HG03378 (cell line): ENCODE results near the gene MMP3.
A peak's percentile ranks its signal among the peaks of the same experiment; 100 is the strongest.

Experiments used
- ATAC-seq: cut with Tn5 transposase; IDR thresholded peaks from one replicate; pipeline ENCODE4 v1.9.1; 2021; ENCODE audit warnings: mild to moderate bottlenecking, moderate library complexity; ENCODE audit not compliant: unreplicated experiment

Gene MMP3

DNA sequence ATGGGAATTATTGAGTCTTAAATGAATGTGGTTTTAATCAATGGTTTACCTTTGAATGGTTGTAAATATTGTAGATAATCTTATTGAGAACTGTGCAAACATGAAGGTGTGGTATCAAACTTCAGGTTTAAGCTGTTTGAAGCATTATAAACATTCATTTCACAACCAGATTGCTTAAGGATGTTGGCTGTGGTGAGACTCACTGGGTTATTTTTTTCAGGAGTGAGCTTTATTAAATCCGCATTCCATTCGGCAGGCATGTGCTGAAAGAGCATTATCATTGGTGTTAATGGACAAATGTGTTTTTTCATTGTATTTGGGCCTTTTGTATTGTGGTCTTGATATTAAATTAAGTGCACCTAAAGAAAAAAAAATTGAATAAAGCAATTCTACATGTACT lies 9.7 kb downstream of the MMP3 start:
- no peak for ATAC-seq

DNA sequence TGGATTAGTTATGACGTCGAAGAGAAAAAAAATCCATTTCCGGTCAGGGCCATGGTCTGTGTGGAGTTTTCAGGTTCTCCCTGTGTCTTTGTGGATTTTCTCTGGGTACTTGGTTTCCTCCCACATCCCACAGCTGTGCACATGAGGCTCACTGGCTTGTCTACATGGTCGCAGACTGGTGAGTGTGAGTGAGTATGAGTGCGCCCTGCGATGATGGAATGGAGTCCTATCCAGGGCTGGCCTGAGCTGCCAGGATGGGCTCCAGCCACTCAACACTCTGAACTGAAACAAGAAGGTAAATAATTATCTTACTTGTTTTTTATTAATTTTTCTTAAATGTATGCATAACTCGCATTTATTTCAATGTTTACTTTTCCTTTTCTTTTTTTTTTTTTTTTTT lies 10.8 kb downstream of the MMP3 start:
- no peak for ATAC-seq

DNA sequence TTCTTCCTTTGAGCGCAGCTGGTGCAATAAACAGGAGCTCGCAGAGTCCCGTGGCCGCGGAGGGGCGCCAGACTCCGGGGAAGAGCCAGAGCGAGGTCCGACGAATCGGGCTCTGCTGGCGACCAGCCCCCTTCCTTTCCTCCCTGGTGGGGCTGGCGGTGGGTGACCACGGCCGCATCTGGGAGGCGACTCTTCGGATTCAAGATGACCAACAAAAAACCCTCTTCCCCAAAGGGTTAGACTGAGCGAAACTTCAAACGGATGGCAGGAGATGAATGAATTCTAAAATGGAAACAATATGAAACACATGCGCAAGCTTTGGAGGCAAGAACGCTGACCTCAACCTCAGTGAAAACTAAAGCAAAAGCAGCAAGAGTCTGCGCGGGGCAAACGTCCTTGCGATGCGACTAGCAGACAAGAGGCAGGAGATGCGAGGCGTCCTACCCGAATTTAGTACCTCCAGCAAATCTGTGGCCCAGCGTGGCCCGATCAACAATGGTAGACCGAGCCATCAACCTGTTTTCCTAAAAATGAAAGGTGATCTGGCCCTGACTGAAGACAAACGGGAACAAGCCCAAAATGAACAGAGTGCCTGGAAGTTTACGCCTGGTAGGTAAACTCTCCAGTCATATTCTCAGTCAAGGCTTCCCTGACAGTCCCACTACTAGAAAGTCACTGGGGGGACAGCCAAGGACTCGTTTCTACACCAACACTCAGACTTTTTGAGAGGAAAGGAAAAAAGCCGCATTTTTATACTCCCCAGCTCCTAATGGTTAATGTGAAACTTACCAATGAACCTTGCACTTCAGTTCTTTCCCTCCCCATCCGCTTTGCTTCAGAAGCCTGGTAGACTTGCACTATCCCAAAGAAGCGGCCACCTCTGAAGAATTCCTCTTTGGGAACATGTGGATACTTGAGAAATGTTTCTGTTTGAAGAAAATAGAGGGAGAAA lies 11.6 kb downstream of the MMP3 start:
- no peak for ATAC-seq

DNA sequence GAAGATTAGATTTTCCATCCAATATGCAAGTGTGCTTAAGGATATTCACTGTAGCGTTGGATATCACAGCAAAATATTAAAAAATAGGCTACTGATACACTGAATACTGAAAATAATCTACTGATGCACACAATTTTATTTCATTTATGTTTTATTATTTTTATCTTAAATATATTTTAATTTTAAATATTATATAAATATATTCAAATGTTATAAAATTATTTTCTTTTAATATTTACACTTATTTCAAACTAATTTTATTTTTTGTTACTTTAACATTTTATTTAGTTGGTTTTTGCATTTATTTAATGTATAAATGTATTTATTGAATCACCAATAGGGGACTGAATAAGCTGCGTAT lies 12.3 kb downstream of the MMP3 start:
- no peak for ATAC-seq

DNA sequence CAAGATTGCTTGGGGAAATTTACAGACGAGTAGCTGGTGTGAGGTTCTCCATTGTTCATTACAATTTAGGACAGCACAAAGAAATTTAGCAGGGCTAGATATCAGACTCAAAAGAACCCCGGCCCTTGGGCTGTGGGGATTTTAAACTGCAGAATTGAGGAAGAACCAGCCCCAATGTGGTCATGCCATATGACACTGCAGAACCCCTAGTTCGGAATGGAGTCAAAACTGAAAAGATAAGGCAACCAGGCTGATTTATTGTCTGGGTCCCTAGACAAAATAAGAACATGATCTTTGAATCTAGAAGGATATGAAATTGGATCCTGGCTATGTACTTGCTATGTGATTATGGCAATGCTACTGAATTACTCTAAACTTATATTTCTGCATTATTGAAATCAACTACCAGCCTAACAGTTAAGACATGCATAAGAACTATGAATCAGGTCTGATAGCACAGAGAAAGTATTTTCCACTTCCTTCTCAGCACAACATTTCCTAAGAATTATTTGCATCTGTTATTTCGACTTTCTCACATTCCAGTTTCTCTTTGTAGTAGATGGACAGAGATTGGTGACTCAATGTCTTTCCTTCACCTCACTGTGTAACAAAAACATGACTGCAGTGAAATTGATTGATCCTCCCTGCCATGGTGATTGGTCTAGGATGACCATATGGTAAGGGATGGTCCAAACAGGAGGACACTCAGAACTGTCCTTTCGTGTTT lies 13.2 kb downstream of the MMP3 start:
- ATAC-seq: no peak

DNA sequence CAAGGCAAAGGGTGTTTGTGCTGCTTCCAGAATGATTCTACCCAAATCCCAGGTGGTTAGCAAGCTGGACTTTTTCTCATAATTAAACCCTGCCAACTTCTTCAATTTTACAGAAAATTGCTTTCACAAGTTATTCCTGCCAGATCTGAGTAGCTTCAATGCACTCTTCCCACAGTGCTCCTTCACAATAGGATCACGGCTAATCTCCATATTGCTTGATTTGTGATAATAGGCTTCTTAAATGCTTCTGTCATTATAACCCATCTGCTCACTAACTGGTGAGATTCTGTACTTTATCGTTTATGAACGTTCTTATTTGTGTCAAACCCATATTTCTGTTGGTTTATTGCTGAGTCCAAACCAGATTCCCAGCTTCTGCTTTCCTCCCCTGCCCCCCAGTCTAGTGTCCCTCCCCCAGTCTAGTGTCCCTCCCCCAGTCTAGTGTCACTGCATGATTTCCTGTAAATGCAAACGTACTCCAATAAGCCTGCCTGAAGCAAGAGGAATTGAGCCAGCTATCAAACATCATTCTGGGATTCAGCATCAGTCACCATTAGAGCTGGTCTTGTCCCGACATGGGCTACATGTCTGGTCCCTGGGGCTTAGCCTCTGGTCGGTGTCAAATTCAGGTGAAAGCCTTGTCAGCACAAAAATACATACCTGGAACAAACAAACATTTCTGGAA lies 14.0 kb downstream of the MMP3 start:
- ATAC-seq: no peak

DNA sequence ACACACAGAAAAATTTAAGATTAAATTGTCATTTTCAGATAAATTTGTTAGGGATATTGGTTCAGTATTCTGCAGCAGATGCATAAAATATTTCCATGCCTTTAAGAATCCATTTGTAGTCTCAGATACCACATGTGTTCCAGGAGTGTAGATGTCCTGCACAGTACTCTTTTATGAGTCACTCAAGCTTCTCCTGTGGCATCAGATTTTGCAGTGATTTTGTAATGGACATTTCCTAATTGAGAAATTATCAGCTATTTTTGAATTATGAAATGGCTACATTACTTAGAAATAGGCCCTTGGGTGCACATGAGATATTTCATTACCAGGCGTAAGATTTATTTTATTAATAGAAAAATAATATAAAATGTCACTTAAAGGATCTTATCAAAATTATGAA lies 18.9 kb downstream of the MMP3 start:
- no peak for ATAC-seq

DNA sequence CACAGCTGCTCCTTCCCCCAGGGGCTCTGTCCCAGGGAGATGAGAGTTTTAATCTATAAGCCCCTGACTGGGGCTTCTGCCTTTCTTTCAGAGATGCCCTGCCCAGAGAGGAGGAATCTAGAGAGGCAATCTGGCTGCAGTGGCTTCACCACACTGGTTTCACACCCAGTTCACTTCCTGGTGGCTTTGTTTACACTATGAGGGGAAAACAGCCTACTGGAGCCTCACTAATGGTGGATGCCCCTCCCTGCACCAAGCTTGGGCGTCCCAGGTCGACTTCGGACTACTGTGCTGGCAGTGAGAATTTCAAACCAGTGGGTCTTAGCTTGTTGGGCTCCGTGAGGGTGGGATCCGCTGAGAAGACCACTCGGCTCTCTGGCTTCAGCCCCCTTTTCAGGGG lies 23.9 kb downstream of the MMP3 start:
- no peak for ATAC-seq

DNA sequence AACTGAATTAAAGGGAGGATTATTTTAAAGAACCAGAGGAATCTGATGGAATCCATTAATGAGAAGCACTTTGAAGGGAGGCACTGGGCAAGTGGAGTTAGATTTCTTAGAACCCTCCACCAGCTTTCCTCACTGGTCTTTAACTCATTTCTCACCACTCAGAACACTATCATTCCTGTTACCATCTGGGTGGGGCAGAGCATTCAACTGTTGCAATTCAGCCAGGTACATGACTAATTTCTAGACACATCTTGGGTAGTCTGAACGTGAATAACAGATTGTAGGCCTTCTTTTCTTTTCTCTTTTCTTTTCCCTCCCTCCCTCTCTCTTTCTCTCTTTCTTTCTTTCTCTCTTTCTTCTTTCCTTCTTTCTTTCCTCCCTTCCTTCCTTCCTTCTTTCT lies 29.9 kb downstream of the MMP3 start:
- no peak for ATAC-seq

DNA sequence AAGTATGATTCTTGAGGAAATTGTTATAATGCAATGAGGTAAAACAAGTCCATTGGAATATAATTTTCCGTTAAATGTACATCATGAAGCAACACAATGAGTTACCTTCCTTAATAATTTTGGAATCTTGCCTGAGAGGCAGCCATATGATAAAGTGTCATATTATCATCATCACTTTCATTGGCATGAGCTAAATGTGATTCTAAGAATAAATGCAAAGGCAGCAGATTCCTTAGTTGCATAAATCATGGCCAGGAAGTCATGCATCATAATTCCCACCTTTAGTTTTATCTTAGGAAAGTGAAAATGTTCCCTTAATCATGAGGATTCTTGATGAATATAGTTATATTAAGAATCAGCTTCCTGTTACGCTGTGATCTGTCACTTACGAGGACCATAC lies 31.2 kb downstream of the MMP3 start:
- ATAC-seq: no peak

DNA sequence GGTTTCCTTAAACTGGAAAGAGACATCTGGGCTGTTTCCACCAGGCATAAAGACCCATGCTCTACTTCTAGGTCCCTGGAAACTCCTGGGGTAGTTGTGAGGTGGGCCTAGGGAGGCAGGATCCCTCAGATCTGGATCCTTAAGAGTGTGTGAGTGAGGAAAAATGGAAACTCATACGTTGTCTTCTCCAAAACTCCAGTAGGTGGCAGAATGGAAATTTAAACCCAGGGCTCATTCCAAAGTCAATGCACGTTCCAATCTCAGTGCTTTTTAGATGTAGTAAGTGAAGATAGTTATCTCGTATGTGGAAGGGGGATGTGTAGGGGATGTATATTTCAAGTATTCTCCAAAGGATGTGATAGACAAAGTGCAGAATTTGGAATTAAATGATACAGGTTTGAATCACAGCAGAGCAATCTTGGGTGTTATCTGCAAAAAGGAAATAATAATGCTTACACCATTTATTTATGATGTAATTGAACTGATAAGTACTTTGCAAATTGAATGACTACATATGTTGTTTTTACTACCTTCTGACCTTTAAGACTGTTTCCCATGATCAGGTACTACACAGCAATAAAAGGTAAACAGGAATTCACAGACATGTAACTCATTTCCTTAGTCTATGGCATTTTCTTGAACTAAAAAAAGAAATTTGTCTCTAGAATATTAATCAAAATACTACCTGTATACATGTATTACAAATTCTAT lies 32.3 kb downstream of the MMP3 start:
- ATAC-seq: no peak

DNA sequence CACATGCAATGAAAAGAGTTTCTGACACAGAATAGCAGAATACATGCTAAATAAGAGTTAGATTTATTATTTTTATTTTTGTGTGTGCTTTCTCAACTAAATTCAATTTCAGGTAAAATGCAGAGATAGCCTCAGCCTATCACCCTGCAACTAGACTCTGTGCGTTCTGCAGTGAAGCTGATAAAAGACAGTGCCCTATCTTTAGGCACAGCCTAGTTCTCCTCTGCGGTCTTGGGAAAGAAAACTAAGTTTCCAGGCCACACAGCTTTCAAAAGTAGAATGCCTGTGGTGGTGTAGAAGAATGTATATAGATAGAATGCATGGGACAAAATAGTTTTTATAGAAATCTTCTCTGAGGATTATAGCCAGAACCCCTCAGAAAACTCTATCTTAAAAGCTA lies 33.4 kb downstream of the MMP3 start:
- ATAC-seq: no peak

DNA sequence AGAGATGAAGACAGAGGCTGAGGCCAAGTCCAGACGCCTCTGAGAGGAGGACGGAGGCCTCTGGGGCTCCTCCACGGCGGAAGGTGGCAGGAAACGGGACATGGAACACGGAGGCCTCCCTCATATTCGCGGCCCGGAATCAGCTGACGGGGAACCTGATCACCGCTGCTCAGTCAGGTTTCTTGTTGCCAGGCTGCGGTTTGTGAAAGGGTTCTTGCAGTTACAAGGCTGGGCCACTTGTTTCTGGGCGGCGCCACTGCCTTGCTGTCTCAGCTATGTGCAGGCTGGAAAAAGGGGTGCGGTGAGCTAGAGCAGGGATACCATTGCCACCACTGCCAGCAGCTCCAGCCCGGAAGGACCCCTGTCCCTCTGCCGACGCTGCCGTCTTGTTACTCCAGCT lies 35.5 kb downstream of the MMP3 start:
- ATAC-seq: peak; percentile 61

DNA sequence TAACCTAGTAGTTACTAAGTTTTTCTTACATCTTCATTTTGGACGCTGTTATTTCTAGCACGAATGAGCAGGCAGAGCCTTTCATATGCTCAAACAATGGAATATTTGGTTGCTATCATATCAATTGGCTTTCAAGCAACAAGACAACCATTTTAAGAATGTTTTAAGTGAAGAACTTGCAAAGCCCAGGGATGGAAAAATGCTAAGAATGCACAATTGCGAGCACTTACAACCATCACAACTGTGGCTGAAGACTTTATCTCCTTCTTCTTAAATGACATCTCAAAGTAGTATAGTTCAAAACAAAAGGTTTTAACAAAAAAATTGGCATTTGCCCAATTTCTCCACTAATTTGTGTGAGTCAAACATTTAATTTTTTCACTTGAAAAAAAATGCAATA lies 37.1 kb downstream of the MMP3 start:
- ATAC-seq: no peak

DNA sequence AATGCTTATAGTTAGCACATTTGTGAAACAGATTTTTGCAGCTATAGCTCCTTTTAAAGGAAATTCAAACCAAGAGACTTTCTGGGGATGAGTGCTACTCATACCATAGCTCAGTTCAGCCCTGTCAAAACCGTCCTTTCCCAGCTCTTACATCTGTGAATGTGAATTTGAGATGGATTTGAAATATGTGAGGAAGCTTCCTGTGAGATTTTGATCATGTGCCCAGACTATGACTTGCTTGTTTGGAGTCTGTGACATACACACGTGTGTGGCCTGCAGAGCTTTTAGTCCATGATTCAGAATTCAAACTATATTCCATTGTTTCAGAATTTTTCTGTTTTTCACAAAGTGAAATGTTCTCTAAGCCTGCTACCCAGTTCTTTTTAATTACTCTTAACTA lies 41.1 kb downstream of the MMP3 start:
- no peak for ATAC-seq

DNA sequence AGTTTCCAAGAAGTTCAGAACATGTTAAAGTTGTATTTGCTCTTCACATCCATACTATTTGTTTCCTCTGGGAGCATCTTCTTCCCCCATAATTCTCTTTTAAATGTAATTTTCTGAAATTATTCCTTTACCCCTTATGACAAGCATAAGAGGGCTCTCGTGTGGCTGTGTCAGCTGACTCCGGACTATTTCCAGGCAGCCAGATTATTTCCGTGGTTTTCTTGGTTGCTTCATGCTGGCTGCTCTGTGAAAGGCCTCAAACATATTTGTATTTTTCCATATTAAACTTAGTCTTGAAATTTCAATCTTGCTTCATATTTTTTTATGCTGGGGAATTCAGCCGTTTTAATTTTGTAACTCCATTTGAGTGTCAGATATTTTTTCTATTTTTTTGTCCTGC lies 42.6 kb downstream of the MMP3 start:
- no peak for ATAC-seq

DNA sequence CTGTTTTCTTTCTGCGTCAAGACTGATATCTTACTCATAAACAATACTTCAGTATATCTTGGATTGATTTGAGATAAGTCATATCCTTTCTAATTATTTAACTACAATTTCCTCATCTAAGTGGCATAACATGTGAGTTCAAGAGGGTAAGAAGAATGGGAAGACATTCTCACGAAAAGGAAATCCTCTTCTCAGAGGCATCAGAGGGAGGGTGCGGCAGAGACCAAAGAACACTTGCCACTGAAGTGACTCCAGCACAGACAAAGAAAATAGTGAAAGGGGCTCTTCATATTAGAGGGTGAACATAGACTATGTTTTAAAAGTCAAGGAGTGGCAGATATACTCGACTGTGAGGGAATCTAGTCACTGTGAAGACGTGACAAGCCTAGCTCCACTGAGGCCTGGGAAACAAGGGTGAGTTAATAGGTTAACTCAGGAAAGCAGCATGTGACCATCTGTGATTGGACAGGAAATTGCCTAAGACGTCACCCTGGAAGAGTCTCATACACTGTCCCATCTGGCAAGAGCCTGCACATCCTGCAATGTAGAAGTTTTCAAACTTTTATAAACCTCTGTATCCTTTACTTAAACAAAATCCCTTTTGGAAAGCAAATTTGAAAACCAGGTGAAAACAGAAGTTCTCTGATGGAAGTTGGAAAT lies 43.6 kb downstream of the MMP3 start:
- ATAC-seq: no peak

DNA sequence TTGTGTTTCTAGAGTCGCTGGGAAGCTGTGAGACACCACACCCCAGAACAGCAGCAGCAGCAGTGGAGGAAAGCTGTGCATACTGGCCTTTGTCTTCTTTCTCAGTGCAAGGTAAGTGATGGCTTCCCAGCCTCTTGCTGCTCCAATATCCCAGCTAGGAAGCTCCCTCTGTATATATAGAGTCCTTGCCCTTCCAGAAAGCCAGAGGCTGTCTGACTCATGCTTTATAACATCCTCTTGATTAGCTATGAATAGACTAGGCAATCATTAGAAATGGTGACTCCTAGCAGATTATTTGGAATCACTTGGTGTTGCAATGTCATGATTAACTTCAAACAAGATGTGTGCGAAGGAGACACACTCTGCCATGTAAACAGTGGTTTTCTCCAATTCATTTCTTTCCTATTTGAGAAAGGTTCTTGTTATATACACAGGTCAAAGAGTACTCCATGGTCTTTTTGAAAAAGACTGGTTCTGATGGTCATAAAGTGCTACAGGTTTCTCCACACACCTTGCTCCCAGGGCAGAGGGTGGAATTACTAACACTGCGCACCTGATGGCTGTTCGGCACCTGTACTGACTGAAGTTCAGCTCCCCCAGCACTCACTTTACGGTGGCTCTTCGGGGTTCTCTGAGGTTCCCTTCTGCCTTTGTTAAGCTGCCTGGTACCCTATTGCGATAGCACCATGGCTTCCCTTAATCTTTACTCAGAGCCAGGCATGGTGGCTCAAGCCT lies 45.2 kb downstream of the MMP3 start, which contains the start of gene MMP1:
Gene MMP1 (minus strand): TSS at position 149 of the 735 bp plus-strand sequence. CDS start 68 bp downstream, at position 81.
- no peak for ATAC-seq

DNA sequence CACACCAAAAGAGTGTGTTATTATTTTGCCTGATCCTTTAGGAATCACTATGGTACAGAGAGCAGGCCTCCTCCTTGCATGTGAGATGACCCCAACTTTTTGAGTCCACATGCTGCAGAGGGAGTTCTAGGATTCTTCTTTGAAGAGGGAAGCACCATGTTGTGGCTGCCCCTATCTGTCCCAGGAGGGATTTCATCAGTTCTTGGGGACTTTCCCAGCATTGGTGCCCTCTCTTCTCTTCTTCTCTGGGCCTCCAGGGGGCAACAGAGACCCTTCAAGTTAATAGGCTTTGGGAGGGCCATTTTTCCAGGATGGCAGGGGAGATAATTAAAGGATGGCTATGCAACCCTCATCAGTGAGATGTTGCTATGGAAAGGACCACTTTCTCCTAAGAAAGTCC lies 49.0 kb downstream of the MMP3 start:
- peak; percentile 88 for ATAC-seq
